HCT116 (cell line): ENCODE results near the gene ESF1. TPM values are rescaled to one million over a fixed set of nuclear protein-coding genes. Genes with fewer than 3 reads are reported as not detected.

ENCODE experiments used
- ATAC-seq: fragments of 200-7000 bp; cut with Tn5 transposase; 2 replicates; pipeline ENCODE4 v1.9.1; 2020; ENCODE audit warnings: mild to moderate bottlenecking, moderate library complexity
- BruUV-seq: library from RNA; stranded (reverse); fragments of 400-500 nt; replicated peaks from 2 replicates; lab custom pipeline; 2021; lab: Mats Ljungman, UMichigan
- CTCF ChIA-PET: fragments of 300-600 bp; sonication (Branson Sonifier 250); formaldehyde crosslinking; loops from one replicate; lab custom pipeline; 2021; ENCODE audit warnings: antibody characterized with exemption; lab: Charles Lee
- POLR2A ChIA-PET: fragments of 300-600, 350-600 bp; sonication (Branson Sonifier 250); formaldehyde crosslinking; loops from one replicate; lab custom pipeline; 2021; ENCODE audit warnings: antibody characterized with exemption; lab: Charles Lee
- RAD21 ChIA-PET, 2 experiments: fragments of 300-600 bp; sonication (Branson Sonifier 250); formaldehyde crosslinking; loops; one replicate each; lab custom pipeline; 2023; ENCODE audit warnings: low total read pairs in 2 of 2; ENCODE audit not compliant: uncharacterized antibody in 2 of 2, unreplicated experiment in 2 of 2, low non-redundant PET in 1 of 2; lab: Charles Lee
- DNase-seq: peaks from one replicate; pipeline ENCODE4 v3.0.0-alpha.2; 2010; ENCODE audit warnings: low read depth, low spot score
- H2AFZ ChIP-seq: fragments of 200-600 bp; shearing (Covaris generic), sonication (generic); 2 replicates; pipeline ENCODE4 v1.6.1; 2017; ENCODE audit warnings: low read depth, mixed run types, mixed read lengths, antibody characterized with exemption, low read length; ENCODE audit not compliant: poor library complexity, severe bottlenecking
- H3K27ac ChIP-seq: 2 replicates; pipeline ENCODE4 v1.5.1; 2012; ENCODE audit warnings: low read depth, low read length
- H3K27me3 ChIP-seq: fragments of 200-600 bp; sonication (generic); 2 replicates; pipeline ENCODE4 v1.6.1; 2016; ENCODE audit warnings: mixed run types, low read length, mixed read lengths; ENCODE audit not compliant: insufficient read depth
- H3K36me3 ChIP-seq, 2 experiments: fragments of 200-500 bp in 1 of 2; fragments of 200-600 bp in 1 of 2; sonication (Bioruptor generic) in 1 of 2; sonication (generic) in 1 of 2; 2 replicates each; pipeline versions ENCODE4 v1.5.1 to v1.6.1; 2014 to 2016; ENCODE audit warnings: low read length in 2 of 2, inconsistent platforms in 1 of 2, mixed read lengths in 1 of 2, mixed run types in 1 of 2; ENCODE audit not compliant: insufficient read depth in 2 of 2, control insufficient read depth in 1 of 2
- H3K4me1 ChIP-seq, 2 experiments: fragments of 200-600 bp in 1 of 2; sonication (generic) in 1 of 2; 2 replicates each; pipeline versions ENCODE4 v1.5.1 to v1.6.1; 2012 to 2017; ENCODE audit warnings: low read length in 2 of 2, inconsistent platforms in 1 of 2, mild to moderate bottlenecking in 1 of 2, mixed read lengths in 1 of 2, mixed run types in 1 of 2, moderate library complexity in 1 of 2; ENCODE audit not compliant: insufficient read depth in 2 of 2, control insufficient read depth in 1 of 2
- H3K4me2 ChIP-seq: fragments of 200-600 bp; sonication (generic); 2 replicates; pipeline ENCODE4 v1.6.1; 2017; ENCODE audit warnings: mixed run types, low read length, mixed read lengths
- H3K4me3 ChIP-seq, 2 experiments: fragments of 200-600 bp in 1 of 2; sonication (generic) in 1 of 2; replicated peaks in 1 of 2; 2 replicates each; pipeline ENCODE4 v1.5.1; 2011 to 2016; ENCODE audit warnings: low read length in 2 of 2, control low read depth in 1 of 2, low read depth in 1 of 2, mild to moderate bottlenecking in 1 of 2, mixed read lengths in 1 of 2, mixed run types in 1 of 2
- H3K79me2 ChIP-seq: fragments of 200-600 bp; sonication (generic); 2 replicates; pipeline ENCODE4 v1.6.1; 2017; ENCODE audit warnings: mild to moderate bottlenecking, mixed run types, low read length, moderate library complexity, mixed read lengths; ENCODE audit not compliant: insufficient read depth
- H3K9ac ChIP-seq: fragments of 200-600 bp; sonication (generic); 2 replicates; pipeline ENCODE4 v1.6.1; 2016; ENCODE audit warnings: low read length, mixed read lengths
- H3K9me2 ChIP-seq: fragments of 200-600 bp; sonication (generic), shearing (Covaris generic); 2 replicates; pipeline ENCODE4 v1.6.1; 2017; ENCODE audit warnings: mixed run types, mild to moderate bottlenecking, moderate library complexity; ENCODE audit not compliant: insufficient read depth
- H3K9me3 ChIP-seq, 2 experiments: fragments of 200-500 bp in 1 of 2; fragments of 200-600 bp in 1 of 2; sonication (Bioruptor generic) in 1 of 2; sonication (generic) in 1 of 2; 2 replicates each; pipeline ENCODE4 v1.6.1; 2014 to 2017; ENCODE audit warnings: low read length in 2 of 2, mixed read lengths in 2 of 2, inconsistent platforms in 1 of 2, low read depth in 1 of 2, mild to moderate bottlenecking in 1 of 2, mixed run types in 1 of 2, moderate library complexity in 1 of 2; ENCODE audit not compliant: control insufficient read depth in 1 of 2, insufficient read depth in 1 of 2
- H4K20me1 ChIP-seq: fragments of 200-600 bp; sonication (generic), shearing (Covaris generic); 2 replicates; pipeline ENCODE4 v1.6.1; 2017; ENCODE audit warnings: mixed run types, mild to moderate bottlenecking, moderate library complexity; ENCODE audit not compliant: insufficient read depth
- CBX3 ChIP-seq: IDR thresholded peaks from 2 replicates; pipeline ENCODE4 v1.6.1; 2012; ENCODE audit warnings: low read depth
- EGR1 ChIP-seq: IDR thresholded peaks from 2 replicates; pipeline ENCODE4 v1.6.1; 2012; ENCODE audit warnings: low read depth
- ELF1 ChIP-seq: IDR thresholded peaks from 2 replicates; pipeline ENCODE4 v1.6.1; 2012; ENCODE audit warnings: low read depth, borderline replicate concordance
- EZH2 ChIP-seq: fragments of 200-600 bp; sonication (generic); IDR thresholded peaks from 2 replicates; pipeline ENCODE4 v1.6.1; 2017; ENCODE audit warnings: antibody characterized with exemption, mixed run types
- EZH2phosphoT487 ChIP-seq: fragments of 200-600 bp; IDR thresholded peaks from 2 replicates; pipeline ENCODE4 v1.6.1; 2018; ENCODE audit warnings: antibody characterized with exemption, borderline replicate concordance
- FOSL1 ChIP-seq: IDR thresholded peaks from 2 replicates; pipeline ENCODE4 v1.6.1; 2012; ENCODE audit warnings: low read depth
- JUND ChIP-seq: IDR thresholded peaks from 2 replicates; pipeline ENCODE4 v1.6.1; 2012
- POLR2A ChIP-seq: IDR thresholded peaks from 2 replicates; pipeline ENCODE4 v1.7.0; 2011; ENCODE audit warnings: borderline replicate concordance; ENCODE audit not compliant: insufficient read depth, insufficient read length; ENCODE audit errors: extremely low read depth
- RAD21 ChIP-seq: IDR thresholded peaks from 2 replicates; pipeline ENCODE4 v1.6.1; 2012; ENCODE audit warnings: low read depth, mild to moderate bottlenecking
- SIN3A ChIP-seq: IDR thresholded peaks from 2 replicates; pipeline ENCODE4 v1.6.1; 2012; ENCODE audit warnings: low read depth
- SP1 ChIP-seq: IDR thresholded peaks from 2 replicates; pipeline ENCODE4 v1.6.1; 2012; ENCODE audit warnings: low read depth
- SRF ChIP-seq: IDR thresholded peaks from 2 replicates; pipeline ENCODE4 v1.6.1; 2012; ENCODE audit warnings: low read depth
- TCF7L2 ChIP-seq: IDR thresholded peaks from 2 replicates; pipeline ENCODE4 v1.7.0; 2011; ENCODE audit warnings: borderline replicate concordance, inconsistent platforms; ENCODE audit not compliant: insufficient read depth, insufficient read length; ENCODE audit errors: extremely low read depth
- YY1 ChIP-seq: IDR thresholded peaks from 2 replicates; pipeline ENCODE4 v1.6.1; 2011; ENCODE audit warnings: low read length, low read depth, moderate library complexity, mild to moderate bottlenecking; ENCODE audit not compliant: insufficient replicate concordance; ENCODE audit errors: extremely low read depth
- ZFX ChIP-seq: fragments of 450-650 bp; IDR thresholded peaks from 2 replicates; pipeline ENCODE4 v1.6.1; 2017
- intact Hi-C: fragments of 100-400 bp; cut with micrococcal nuclease; formaldehyde crosslinking; loops from 2 replicates; pipeline ENCODE4 v1.10.0; 2022
- total RNA-seq: library from RNA; stranded (reverse); gene quantifications from one replicate; pipeline ENCODE4 v1.2.1, GENCODE V29; 2021; ENCODE audit not compliant: unreplicated experiment
- TF ChIP-seq, protein P1 (sequence below), 3 experiments: fragments of 200-600 bp in 1 of 3; sonication (generic) in 1 of 3; IDR thresholded peaks in 2 of 3; conservative IDR thresholded peaks in 1 of 3; 2 replicates each; pipeline ENCODE4 v1.5.1; 2012 to 2017; ENCODE audit warnings: low read depth in 2 of 3, low read length in 2 of 3, antibody characterized with exemption in 1 of 3, borderline replicate concordance in 1 of 3, control low read depth in 1 of 3, mild to moderate bottlenecking in 1 of 3, mixed read lengths in 1 of 3, mixed run types in 1 of 3, moderate library complexity in 1 of 3; ENCODE audit not compliant: insufficient read depth in 1 of 3
- TF ChIP-seq, protein P2 (sequence below): IDR thresholded peaks from 2 replicates; pipeline ENCODE4 v1.6.1; 2011; ENCODE audit warnings: mild to moderate bottlenecking, low read length, moderate library complexity; ENCODE audit not compliant: insufficient replicate concordance; ENCODE audit errors: extremely low read depth
- TF ChIP-seq, protein P3 (sequence below): IDR thresholded peaks from 2 replicates; pipeline ENCODE4 v1.6.1; 2012; ENCODE audit warnings: low read depth
- TF ChIP-seq, protein P4 (sequence below): IDR thresholded peaks from 2 replicates; pipeline ENCODE4 v1.6.1; 2012
- TF ChIP-seq, protein P5 (sequence below): IDR thresholded peaks from 2 replicates; pipeline ENCODE4 v1.6.1; 2012

The ESF1 gene
- total RNA-seq, 1 experiment from 2014 or later = 25.4 TPM

DNA sequence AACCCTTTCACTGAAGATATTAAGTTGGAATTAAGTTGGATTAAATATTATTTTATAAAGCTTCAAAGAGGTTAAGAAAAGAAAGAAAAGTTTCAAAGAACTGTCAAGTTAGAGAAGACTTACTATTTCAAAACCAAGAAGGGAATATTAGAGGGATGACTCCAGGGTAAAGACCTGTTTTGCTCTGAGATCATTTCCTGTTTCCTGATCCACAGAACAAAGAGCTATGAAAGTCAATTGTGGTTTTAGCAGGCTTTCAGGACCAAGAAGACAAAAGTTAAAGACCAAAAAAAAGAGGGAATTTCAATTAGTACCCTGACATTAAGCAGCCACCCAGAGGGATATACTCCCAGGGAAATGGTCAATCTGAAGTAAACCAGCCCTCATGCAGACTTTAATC lies 19.4 kb downstream of the ESF1 start:
- ATAC-seq (no peak), DNase-seq (no peak)
- Histone ChIP-seq H3K9me2 (no peaks in the 10 kb centered on the region), H3K4me2 (no peak overlapping the region), H3K36me3 (peaks cover 53 to 63% of the 10 kb centered on the region in 2 experiments), H4K20me1 (peaks cover 12% of the 10 kb centered on the region; the same call in 1 of the 2 replicates), H3K9ac (no peak overlapping the region), H3K27me3 (no peaks in the 10 kb centered on the region), H3K4me1 (no peaks in the 10 kb centered on the region), H3K9me3 (no peaks in the 10 kb centered on the region), H3K79me2 (peaks cover 30% of the 10 kb centered on the region), H3K4me3 (no peak overlapping the region), H2AFZ (no peak overlapping the region), H3K27ac (no peak overlapping the region)
- no TSS peak for BruUV-seq
- intact Hi-C loops = no loop called here
- ChIA-PET CTCF (no interaction called here), POLR2A (interaction anchor here (0.7 kb wide), 1 partner anchor 13 kb away, joined by 4 read pairs; no protein-coding TSS in a partner anchor), RAD21 (no interaction called here)
- TF ChIP-seq CBX3 (no peak), EZH2phosphoT487 (no peak), ELF1 (no peak), ZFX (no peak), SP1 (no peak), EZH2 (no peak), SIN3A (no peak), RAD21 (no peak), YY1 (no peak), FOSL1 (no peak), POLR2A (no peak), EGR1 (no peak), TCF7L2 (no peak), JUND (no peak), SRF (no peak)
- TF ChIP-seq, protein P1, sequence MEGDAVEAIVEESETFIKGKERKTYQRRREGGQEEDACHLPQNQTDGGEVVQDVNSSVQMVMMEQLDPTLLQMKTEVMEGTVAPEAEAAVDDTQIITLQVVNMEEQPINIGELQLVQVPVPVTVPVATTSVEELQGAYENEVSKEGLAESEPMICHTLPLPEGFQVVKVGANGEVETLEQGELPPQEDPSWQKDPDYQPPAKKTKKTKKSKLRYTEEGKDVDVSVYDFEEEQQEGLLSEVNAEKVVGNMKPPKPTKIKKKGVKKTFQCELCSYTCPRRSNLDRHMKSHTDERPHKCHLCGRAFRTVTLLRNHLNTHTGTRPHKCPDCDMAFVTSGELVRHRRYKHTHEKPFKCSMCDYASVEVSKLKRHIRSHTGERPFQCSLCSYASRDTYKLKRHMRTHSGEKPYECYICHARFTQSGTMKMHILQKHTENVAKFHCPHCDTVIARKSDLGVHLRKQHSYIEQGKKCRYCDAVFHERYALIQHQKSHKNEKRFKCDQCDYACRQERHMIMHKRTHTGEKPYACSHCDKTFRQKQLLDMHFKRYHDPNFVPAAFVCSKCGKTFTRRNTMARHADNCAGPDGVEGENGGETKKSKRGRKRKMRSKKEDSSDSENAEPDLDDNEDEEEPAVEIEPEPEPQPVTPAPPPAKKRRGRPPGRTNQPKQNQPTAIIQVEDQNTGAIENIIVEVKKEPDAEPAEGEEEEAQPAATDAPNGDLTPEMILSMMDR (IDR thresholded peaks at IDR 0.05 in 2 of 3, conservative IDR thresholded peaks at IDR 0.05 in 1 of 3; ENCODE audit: borderline replicate concordance in 1 of 3, insufficient read depth in 1 of 3, low read depth in 2 of 3, low read length in 2 of 3) = no peak
- TF ChIP-seq, protein P2, sequence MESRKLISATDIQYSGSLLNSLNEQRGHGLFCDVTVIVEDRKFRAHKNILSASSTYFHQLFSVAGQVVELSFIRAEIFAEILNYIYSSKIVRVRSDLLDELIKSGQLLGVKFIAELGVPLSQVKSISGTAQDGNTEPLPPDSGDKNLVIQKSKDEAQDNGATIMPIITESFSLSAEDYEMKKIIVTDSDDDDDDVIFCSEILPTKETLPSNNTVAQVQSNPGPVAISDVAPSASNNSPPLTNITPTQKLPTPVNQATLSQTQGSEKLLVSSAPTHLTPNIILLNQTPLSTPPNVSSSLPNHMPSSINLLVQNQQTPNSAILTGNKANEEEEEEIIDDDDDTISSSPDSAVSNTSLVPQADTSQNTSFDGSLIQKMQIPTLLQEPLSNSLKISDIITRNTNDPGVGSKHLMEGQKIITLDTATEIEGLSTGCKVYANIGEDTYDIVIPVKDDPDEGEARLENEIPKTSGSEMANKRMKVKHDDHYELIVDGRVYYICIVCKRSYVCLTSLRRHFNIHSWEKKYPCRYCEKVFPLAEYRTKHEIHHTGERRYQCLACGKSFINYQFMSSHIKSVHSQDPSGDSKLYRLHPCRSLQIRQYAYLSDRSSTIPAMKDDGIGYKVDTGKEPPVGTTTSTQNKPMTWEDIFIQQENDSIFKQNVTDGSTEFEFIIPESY = no peak
- TF ChIP-seq, protein P3, sequence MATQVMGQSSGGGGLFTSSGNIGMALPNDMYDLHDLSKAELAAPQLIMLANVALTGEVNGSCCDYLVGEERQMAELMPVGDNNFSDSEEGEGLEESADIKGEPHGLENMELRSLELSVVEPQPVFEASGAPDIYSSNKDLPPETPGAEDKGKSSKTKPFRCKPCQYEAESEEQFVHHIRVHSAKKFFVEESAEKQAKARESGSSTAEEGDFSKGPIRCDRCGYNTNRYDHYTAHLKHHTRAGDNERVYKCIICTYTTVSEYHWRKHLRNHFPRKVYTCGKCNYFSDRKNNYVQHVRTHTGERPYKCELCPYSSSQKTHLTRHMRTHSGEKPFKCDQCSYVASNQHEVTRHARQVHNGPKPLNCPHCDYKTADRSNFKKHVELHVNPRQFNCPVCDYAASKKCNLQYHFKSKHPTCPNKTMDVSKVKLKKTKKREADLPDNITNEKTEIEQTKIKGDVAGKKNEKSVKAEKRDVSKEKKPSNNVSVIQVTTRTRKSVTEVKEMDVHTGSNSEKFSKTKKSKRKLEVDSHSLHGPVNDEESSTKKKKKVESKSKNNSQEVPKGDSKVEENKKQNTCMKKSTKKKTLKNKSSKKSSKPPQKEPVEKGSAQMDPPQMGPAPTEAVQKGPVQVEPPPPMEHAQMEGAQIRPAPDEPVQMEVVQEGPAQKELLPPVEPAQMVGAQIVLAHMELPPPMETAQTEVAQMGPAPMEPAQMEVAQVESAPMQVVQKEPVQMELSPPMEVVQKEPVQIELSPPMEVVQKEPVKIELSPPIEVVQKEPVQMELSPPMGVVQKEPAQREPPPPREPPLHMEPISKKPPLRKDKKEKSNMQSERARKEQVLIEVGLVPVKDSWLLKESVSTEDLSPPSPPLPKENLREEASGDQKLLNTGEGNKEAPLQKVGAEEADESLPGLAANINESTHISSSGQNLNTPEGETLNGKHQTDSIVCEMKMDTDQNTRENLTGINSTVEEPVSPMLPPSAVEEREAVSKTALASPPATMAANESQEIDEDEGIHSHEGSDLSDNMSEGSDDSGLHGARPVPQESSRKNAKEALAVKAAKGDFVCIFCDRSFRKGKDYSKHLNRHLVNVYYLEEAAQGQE = no peak
- TF ChIP-seq, protein P4, sequence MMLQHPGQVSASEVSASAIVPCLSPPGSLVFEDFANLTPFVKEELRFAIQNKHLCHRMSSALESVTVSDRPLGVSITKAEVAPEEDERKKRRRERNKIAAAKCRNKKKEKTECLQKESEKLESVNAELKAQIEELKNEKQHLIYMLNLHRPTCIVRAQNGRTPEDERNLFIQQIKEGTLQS = no peak
- TF ChIP-seq, protein P5, sequence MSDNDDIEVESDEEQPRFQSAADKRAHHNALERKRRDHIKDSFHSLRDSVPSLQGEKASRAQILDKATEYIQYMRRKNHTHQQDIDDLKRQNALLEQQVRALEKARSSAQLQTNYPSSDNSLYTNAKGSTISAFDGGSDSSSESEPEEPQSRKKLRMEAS = no peak
